ENCODE data around the gene ADH1A.
"Not testable (repeated sequence)": the region's sequence is repeated elsewhere in the genome, so short reads cannot be mapped to it uniquely, and the experiment has no call there.

The ADH1A gene

DNA sequence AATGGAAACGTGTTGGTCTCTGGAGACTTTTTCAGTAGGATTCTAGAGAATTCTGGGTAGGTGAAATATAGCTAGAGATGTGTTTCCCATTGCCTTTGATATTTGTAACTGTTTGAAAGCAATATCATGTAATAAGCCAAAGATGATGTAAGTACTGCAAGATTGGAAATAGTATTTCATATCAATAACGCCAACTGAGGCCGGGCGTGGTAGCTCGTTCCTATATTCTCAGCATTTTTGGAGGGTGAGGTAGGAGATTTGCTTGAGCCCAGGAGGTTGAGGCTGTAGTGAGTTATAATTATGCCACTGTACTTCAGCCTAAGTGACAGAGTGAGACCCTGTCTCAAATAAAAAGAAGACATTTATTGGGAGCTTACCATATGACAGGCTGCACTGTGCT, 9.5 kb downstream of the ADH1A start:
- DNase-seq (ENCODE audit: low read depth) = no peak

DNA sequence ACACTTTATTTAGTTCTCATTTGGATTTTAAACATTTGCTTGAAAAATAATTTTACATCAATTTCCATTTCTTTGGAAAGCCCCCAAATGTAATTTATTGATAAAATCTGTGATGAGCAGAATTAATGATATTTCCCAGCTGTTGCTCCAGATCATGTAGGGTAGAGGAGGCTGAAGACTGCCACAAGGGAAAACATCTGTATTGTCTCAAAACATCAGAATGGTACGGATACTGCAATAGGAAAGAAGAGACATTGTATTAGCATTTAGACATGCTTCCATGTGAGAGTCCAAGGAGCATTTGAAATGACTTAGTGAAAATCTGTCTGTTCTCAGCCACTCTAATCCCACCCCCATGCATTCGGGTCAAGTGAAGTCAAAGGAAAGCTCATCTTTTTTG, 14.4 kb downstream of the ADH1A start:
- no peak for DNase-seq (ENCODE audit: low read depth)

- DNase-seq (ENCODE audit: low read depth) = no peak
Observed at GRCh38 chr4:99275885-99276284, 14.9 kb downstream of the ADH1A start.

DNA sequence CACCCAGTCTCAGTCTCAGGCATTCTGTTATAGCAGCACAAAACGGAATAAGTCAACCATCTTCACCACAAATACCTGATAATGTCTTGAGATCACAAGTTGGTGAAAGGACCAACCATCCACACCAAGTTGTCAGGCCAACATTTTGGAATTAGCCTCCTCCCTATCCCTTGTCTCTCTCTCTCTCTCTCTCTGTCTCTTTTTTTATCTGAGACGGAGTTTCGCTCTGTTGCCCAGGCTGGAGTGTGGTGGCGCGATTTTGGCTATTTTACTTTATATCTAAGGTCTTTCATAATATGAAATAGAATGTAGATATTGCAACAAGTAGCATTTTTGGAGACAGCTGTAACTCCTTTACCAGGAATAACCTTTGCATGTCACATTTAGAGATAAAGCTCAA, 15.7 kb downstream of the ADH1A start:
- DNase-seq (ENCODE audit: low read depth) = no peak

- no peak for DNase-seq (ENCODE audit: low read depth)
Observed at GRCh38 chr4:99273704-99274103, 17.1 kb downstream of the ADH1A start.

- DNase-seq (ENCODE audit: low read depth) = no peak
Observed at GRCh38 chr4:99264927-99265326, 25.9 kb downstream of the ADH1A start.

- DNase-seq (ENCODE audit: low read depth) = no peak
Observed at GRCh38 chr4:99252746-99253145, 38.0 kb downstream of the ADH1A start.

DNA sequence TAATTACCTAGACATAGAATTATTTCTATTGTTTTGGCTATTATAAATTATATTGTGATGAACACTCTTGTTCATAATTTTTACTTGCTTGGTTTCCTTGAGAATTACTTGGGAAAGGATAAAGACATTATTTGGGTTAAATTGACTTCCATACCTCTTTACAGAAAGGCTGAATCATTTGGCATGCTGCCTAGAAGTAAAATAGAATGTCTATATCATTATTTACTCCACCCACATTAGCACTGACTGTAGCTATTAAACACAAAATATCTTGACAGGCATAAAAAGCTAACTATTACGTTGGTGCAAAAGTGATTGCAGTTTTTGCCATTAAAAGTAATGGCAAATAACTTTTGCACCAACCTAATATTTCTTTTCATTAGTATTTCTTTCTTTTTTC, 42.1 kb downstream of the ADH1A start:
- DNase-seq (ENCODE audit: low read depth) = no peak

DNA sequence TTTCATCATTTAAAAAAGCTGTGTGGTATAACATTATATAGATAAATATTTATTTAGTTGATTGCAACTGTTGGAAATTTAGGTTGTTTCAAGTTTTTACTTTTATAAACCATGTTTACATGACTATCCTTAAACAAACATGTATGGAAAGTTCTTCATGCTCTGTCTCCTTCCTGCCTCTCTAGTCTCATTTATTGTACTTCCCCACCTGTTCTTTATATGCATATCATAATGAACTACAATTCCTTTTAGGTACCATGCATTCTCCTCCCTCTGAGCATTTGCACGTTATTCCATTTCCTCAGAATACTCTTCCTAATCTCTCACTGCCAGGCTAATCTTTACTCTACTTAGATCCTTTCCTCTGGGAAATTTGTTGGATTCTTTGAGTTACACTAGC, 54.8 kb downstream of the ADH1A start:
- no peak for DNase-seq (ENCODE audit: low read depth)

GRCh38 chr4:99234331-99235010, 56.3 kb downstream of the ADH1A start:
- no peak for DNase-seq (ENCODE audit: low read depth)

DNA sequence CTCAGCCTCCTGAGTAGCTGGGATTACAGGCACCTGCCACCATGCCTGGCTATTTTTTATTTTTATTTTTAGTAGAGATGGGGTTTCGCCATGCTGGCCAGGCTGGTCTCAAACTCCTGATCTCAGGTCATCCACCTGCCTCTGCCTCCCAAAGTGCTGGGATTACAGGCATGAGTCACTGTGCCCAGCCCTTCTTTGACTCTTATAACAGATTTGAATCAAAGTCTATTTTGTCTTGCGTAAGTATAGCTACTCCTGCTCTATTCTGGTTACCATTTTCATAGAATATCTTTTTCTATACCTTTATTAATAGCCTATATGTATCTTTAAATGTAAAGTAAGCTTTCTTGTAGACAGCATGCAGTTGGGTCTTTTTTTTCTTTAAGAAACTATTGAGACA, 57.4 kb downstream of the ADH1A start:
- DNase-seq (ENCODE audit: low read depth) = not testable (repeated sequence)

- not testable (repeated sequence) for DNase-seq (ENCODE audit: low read depth)
Observed at GRCh38 chr4:99228706-99229105, 62.1 kb downstream of the ADH1A start.

- DNase-seq (ENCODE audit: low read depth) = not testable (repeated sequence)
Observed at GRCh38 chr4:99227646-99228045, 63.1 kb downstream of the ADH1A start.

All from activated T-cell treated with anti-CD3 and anti-CD28 coated beads for 1 hour (primary cell).